Brain microvascular endothelial cell (primary cell): ENCODE results near the gene LRRC8E.

Experiments
- DNase-seq: peaks from one replicate; pipeline ENCODE4 v3.0.0-alpha.2; 2020
- H3K27ac ChIP-seq: fragments of 250-450 bp; sonication (Bioruptor Pico); 2 replicates; pipeline ENCODE4 v1.5.1; 2020; ENCODE audit warnings: mild to moderate bottlenecking, moderate library complexity
- H3K27me3 ChIP-seq: fragments of 250-450 bp; sonication (Bioruptor Pico); replicated peaks from 2 replicates; pipeline ENCODE4 v1.5.1; 2020; ENCODE audit warnings: mild to moderate bottlenecking
- H3K36me3 ChIP-seq: fragments of 250-450 bp; sonication (Bioruptor Pico); replicated peaks from 2 replicates; pipeline ENCODE4 v1.5.1; 2020; ENCODE audit warnings: mild to moderate bottlenecking
- H3K4me3 ChIP-seq: 2 replicates; pipeline ENCODE4 v1.5.1; 2011; ENCODE audit warnings: low read depth, mild to moderate bottlenecking, control low read depth, low read length, moderate library complexity
- in situ Hi-C: cut with HindIII; loops from 2 replicates; pipeline ENCODE4 v1.10.0; 2017; ENCODE audit warnings: low sequenced_read_pairs, low pct_ligation_motif_present
- TF ChIP-seq, protein P1 (sequence below): IDR thresholded peaks from 2 replicates; pipeline ENCODE4 v1.5.1; 2011; ENCODE audit warnings: low read depth, mild to moderate bottlenecking, moderate library complexity, low read length, control low read depth, inconsistent platforms; ENCODE audit errors: missing control alignments

Gene LRRC8E

DNA sequence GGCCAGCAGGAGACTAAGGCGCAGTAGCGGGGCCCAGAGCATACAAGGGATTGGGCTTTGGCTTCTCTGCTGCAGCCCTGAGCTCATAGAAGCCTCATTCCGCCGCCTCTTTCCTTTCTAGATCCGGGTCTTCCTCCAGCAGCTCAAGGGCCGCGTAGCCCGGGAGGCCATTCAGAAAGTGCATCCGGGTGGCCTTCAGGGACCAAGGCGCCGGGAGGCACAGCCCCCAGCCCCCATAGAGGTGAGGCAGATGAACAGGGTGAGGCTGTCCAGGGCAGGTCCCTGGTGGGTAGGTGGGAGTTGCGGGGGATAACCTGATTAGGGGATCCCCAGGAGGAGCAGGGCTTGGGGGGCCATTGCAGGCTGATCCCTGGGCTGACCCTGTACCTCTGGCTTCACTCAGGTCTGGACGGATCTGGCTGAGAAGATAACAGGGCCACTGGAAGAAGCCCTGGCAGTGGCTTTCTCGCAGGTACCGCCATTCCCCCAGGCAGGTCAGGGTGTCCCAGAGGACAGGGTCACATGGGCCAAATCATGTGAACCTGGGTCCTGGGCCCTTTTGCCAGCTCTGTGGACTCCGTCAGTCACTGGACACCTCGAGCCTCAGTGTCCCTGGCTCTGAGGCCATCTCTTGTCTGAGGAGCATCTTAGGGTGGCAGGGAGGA lies 33.1 kb downstream of the LRRC8E start:
- H3K27ac ChIP-seq: peak overlapping the region; percentile 54
- in situ Hi-C loops: no loop called here
- TF ChIP-seq, protein P1, sequence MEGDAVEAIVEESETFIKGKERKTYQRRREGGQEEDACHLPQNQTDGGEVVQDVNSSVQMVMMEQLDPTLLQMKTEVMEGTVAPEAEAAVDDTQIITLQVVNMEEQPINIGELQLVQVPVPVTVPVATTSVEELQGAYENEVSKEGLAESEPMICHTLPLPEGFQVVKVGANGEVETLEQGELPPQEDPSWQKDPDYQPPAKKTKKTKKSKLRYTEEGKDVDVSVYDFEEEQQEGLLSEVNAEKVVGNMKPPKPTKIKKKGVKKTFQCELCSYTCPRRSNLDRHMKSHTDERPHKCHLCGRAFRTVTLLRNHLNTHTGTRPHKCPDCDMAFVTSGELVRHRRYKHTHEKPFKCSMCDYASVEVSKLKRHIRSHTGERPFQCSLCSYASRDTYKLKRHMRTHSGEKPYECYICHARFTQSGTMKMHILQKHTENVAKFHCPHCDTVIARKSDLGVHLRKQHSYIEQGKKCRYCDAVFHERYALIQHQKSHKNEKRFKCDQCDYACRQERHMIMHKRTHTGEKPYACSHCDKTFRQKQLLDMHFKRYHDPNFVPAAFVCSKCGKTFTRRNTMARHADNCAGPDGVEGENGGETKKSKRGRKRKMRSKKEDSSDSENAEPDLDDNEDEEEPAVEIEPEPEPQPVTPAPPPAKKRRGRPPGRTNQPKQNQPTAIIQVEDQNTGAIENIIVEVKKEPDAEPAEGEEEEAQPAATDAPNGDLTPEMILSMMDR: no peak
- peak overlapping the region; percentile 57 for H3K4me3 ChIP-seq
- no peak for DNase-seq
- peaks cover 10% of the 10 kb centered on the region for H3K36me3 ChIP-seq
- peaks cover 8% of the 10 kb centered on the region for H3K27me3 ChIP-seq

- H3K27ac ChIP-seq: no peak overlapping the region
- H3K27me3 ChIP-seq: peaks cover 1% of the 10 kb centered on the region
- H3K36me3 ChIP-seq: peaks cover 10% of the 10 kb centered on the region
- DNase-seq: no peak
- H3K4me3 ChIP-seq: no peak overlapping the region
- TF ChIP-seq, protein P1: no peak
- in situ Hi-C loops: no loop called here
Measured at GRCh38 chr19:7921967-7922835, 33.9 kb downstream of the LRRC8E start.

DNA sequence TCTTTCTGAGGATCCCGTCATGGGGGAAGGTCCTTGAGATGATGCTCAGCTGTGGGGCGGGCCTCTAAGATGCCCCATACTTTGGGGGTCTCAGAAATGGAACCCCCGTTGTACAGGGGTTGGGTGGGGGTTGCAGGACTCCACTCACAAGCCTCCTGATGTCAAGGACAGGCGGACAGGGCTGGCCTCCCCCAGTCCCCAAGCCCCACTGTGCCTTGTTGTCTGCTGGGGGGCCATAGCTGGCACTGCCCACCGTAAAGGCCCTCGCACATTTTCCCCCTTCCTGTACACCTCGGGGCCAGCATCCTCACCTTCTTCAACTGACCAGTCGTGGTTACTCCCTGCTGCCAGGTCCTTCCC lies 34.5 kb downstream of the LRRC8E start:
- H3K27ac ChIP-seq: no peak overlapping the region
- TF ChIP-seq, protein P1: no peak
- no peak overlapping the region for H3K4me3 ChIP-seq
- DNase-seq: no peak
- in situ Hi-C loops: no loop called here
- peaks cover 10% of the 10 kb centered on the region for H3K36me3 ChIP-seq
- no peaks in the 10 kb centered on the region for H3K27me3 ChIP-seq

GRCh38 chr19:7923295-7924191 lies 35.2 kb downstream of the LRRC8E start:
- H3K27ac ChIP-seq: no peak overlapping the region
- peaks cover 10% of the 10 kb centered on the region for H3K36me3 ChIP-seq
- in situ Hi-C loops: no loop called here
- no peaks in the 10 kb centered on the region for H3K27me3 ChIP-seq
- no peak for DNase-seq
- TF ChIP-seq, protein P1: no peak
- H3K4me3 ChIP-seq: no peak overlapping the region

DNA sequence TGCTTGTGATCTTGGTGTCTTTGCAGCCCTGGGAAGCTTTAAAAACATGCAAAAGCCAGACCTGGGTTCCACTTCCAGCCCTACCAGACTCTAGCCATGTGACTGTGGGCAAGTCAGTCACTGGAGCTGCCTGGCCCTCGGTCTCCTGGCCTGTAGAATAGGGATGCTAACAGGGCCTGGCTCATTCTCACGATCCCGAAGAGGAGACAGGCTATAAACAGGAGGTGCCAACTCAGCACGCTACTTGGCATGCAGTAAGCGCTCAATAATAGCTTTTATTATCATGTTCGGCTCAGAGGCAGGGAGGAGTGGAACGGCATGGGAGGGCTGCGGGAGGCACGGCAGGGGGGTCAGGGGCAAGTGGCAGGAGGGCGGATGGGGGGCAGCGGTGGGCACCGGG lies 35.9 kb downstream of the LRRC8E start:
- Histone ChIP-seq H3K27me3 (no peaks in the 10 kb centered on the region), H3K27ac (no peak overlapping the region), H3K36me3 (peaks cover 10% of the 10 kb centered on the region), H3K4me3 (no peak overlapping the region)
- TF ChIP-seq, protein P1: no peak
- DNase-seq: no peak
- in situ Hi-C loops: no loop called here
